Measurements from ENCODE around the gene DOHH. TPM values are rescaled to one million over a fixed set of nuclear protein-coding genes. Genes with fewer than 3 reads are reported as not detected.

DOHH gene
- total RNA-seq, 4 donors from 2014 or later = 19.5 to 37.5 (median 25.8) TPM

- Histone ChIP-seq H3K9me3 (no peaks in the 10 kb centered on the region), H3K27me3 (no peaks in the 10 kb centered on the region), H3K27ac (replicated peaks in 1 of 4) (no peak overlapping the region), H3K4me1 (peaks cover 10 to 26% (median 17%) of the 10 kb centered on the region in 4 donors), H3K4me3 (no peak overlapping the region), H3K36me3 (peaks cover 36 to 59% (median 54%) of the 10 kb centered on the region in 4 donors)
- TF ChIP-seq CTCF (IDR thresholded peaks at IDR 0.05) = no peak
- no peak for TF ChIP-seq EP300 (IDR thresholded peaks at IDR 0.05)
- TF ChIP-seq POLR2AphosphoS5 (IDR thresholded peaks at IDR 0.05) = no peak
- DNase-seq (ENCODE audit: extremely low spot score) = no peak
- WGBS = 97% methylated on average over 30 of the region's 32 CpGs
- intact Hi-C loops (cut with DNase I) = no loop called here
These were observed 3.8 kb downstream of the DOHH start for GRCh38 chr19:3496392-3497273.

- Histone ChIP-seq H3K27me3 (no peaks in the 10 kb centered on the region), H3K4me3 (no peak overlapping the region), H3K27ac (replicated peaks in 1 of 4) (no peak overlapping the region), H3K4me1 (peaks cover 5 to 14% (median 8%) of the 10 kb centered on the region in 4 donors), H3K36me3 (peaks cover 41 to 79% (median 67%) of the 10 kb centered on the region in 4 donors), H3K9me3 (no peaks in the 10 kb centered on the region)
- intact Hi-C loops (cut with DNase I) = no loop called here
- no peak for TF ChIP-seq CTCF (IDR thresholded peaks at IDR 0.05)
- TF ChIP-seq POLR2A (IDR thresholded peaks at IDR 0.05; ENCODE audit: low read depth) = no peak
- DNase-seq (ENCODE audit: extremely low spot score) = no peak
- 94% methylated on average over 18 of the region's 18 CpGs for WGBS
These were observed 5.9 kb downstream of the DOHH start for GRCh38 chr19:3494559-3494958.

DNA sequence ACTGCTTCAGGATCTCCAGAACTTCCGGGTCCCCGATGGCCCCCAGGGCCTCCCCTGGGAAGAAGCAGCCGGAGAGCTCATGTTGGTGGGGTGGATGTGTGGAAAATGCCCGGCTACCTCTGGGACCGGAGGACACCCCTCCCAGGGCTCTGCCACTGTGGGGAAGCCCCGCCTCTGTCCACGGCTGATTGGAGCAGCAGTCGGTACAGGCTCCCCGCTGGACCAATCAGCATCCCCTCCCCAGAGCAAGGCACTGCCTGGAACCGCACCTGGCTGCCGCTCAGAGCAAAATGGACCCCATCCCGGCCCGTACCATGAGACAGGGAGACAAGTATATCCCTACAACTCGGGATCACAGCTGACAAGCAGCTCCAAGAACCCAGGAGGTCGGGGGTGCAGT lies 6.4 kb downstream of the DOHH start:
- Histone ChIP-seq H3K9me3 (no peaks in the 10 kb centered on the region), H3K4me1 (peaks cover under 1 to 9% (median 3%) of the 10 kb centered on the region in 4 donors), H3K27ac (replicated peaks in 1 of 4) (no peak overlapping the region), H3K27me3 (no peaks in the 10 kb centered on the region), H3K4me3 (no peak overlapping the region), H3K36me3 (peaks cover 41 to 79% (median 67%) of the 10 kb centered on the region in 4 donors)
- DNase-seq (ENCODE audit: extremely low spot score) = no peak
- WGBS = 78% methylated on average over 10 of the region's 15 CpGs
- intact Hi-C loops (cut with DNase I) = no loop called here
- TF ChIP-seq CTCF (IDR thresholded peaks at IDR 0.05) (no peak), EP300 (IDR thresholded peaks at IDR 0.05) (no peak), POLR2A (IDR thresholded peaks at IDR 0.05; ENCODE audit: low read depth) (no peak), POLR2AphosphoS5 (IDR thresholded peaks at IDR 0.05) (no peak)

GRCh38 chr19:3493651-3494050 lies 6.8 kb downstream of the DOHH start:
- Histone ChIP-seq H3K27ac (replicated peaks in 1 of 4) (no peak overlapping the region), H3K4me1 (peaks cover 0 to 7% (median under 1%) of the 10 kb centered on the region in 4 donors), H3K4me3 (no peak overlapping the region), H3K36me3 (peaks cover 41 to 79% (median 67%) of the 10 kb centered on the region in 4 donors), H3K27me3 (no peaks in the 10 kb centered on the region), H3K9me3 (no peaks in the 10 kb centered on the region)
- no peak for DNase-seq (ENCODE audit: extremely low spot score)
- 90% methylated on average over 10 of the region's 14 CpGs for WGBS
- intact Hi-C loops (cut with DNase I) = no loop called here
- TF ChIP-seq POLR2AphosphoS5 (IDR thresholded peaks at IDR 0.05) = no peak
- no peak for TF ChIP-seq POLR2A (IDR thresholded peaks at IDR 0.05; ENCODE audit: low read depth)
- TF ChIP-seq CTCF (IDR thresholded peaks at IDR 0.05) = no peak
- TF ChIP-seq EP300 (IDR thresholded peaks at IDR 0.05) = no peak

All from esophagus muscularis mucosa (tissue), 4 donors.